ENCODE measurements around the gene C1QTNF8.

C1QTNF8 gene

GRCh38 chr16:1070084-1070863 is 25.8 kb downstream of the C1QTNF8 start:
- DNase-seq (ENCODE audit: low spot score), result no peak
- in situ Hi-C loops (cut with MboI; ENCODE audit: low pct_unique_long_range_greater_than_20kb, low sequenced_read_pairs, unreplicated experiment), result no loop called here
- TF ChIP-seq, protein P1, sequence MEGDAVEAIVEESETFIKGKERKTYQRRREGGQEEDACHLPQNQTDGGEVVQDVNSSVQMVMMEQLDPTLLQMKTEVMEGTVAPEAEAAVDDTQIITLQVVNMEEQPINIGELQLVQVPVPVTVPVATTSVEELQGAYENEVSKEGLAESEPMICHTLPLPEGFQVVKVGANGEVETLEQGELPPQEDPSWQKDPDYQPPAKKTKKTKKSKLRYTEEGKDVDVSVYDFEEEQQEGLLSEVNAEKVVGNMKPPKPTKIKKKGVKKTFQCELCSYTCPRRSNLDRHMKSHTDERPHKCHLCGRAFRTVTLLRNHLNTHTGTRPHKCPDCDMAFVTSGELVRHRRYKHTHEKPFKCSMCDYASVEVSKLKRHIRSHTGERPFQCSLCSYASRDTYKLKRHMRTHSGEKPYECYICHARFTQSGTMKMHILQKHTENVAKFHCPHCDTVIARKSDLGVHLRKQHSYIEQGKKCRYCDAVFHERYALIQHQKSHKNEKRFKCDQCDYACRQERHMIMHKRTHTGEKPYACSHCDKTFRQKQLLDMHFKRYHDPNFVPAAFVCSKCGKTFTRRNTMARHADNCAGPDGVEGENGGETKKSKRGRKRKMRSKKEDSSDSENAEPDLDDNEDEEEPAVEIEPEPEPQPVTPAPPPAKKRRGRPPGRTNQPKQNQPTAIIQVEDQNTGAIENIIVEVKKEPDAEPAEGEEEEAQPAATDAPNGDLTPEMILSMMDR (IDR thresholded peaks at IDR 0.05; ENCODE audit: extremely low read depth, insufficient read depth, missing control alignments), result no peak

DNA sequence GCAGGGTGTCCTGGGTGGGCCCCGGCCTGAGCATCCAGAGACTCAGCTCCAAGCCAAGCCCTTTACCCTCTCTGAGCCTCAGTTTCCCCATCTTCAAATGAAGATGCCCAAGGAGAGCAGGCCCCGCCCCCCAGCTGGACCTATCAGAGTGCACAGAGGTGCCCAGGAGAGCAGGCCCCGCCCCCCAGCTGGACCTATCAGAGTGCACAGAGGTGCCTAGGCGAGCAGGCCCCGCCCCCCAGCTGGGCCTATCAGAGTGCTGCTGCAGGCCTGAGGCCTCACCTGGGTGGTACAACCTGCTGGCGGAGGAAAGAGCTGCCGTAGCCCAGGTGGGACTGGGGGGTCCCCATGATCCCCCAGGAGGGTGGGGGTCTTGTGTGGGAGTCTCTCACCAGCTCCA is 26.9 kb downstream of the C1QTNF8 start:
- no peak for DNase-seq (ENCODE audit: low spot score)
- in situ Hi-C loops (cut with MboI; ENCODE audit: low pct_unique_long_range_greater_than_20kb, low sequenced_read_pairs, unreplicated experiment), result no loop called here
- TF ChIP-seq, protein P1 (IDR thresholded peaks at IDR 0.05; ENCODE audit: extremely low read depth, insufficient read depth, missing control alignments), result no peak

- no peak for DNase-seq (ENCODE audit: low spot score)
- in situ Hi-C loops (cut with MboI; ENCODE audit: low pct_unique_long_range_greater_than_20kb, low sequenced_read_pairs, unreplicated experiment), result no loop called here
Measured at GRCh38 chr16:1068451-1068850, 27.6 kb downstream of the C1QTNF8 start.

GRCh38 chr16:1067629-1068028 is 28.4 kb downstream of the C1QTNF8 start:
- in situ Hi-C loops (cut with MboI; ENCODE audit: low pct_unique_long_range_greater_than_20kb, low sequenced_read_pairs, unreplicated experiment), result no loop called here
- DNase-seq (ENCODE audit: low spot score), result no peak
- TF ChIP-seq, protein P1 (IDR thresholded peaks at IDR 0.05; ENCODE audit: extremely low read depth, insufficient read depth, missing control alignments), result no peak

More at GRCh38 chr16:1068451-1068850, 27.6 kb downstream of the C1QTNF8 start:
- TF ChIP-seq, protein P1 (IDR thresholded peaks at IDR 0.05; ENCODE audit: extremely low read depth, insufficient read depth, missing control alignments), result no peak

- in situ Hi-C loops (cut with MboI; ENCODE audit: low pct_unique_long_range_greater_than_20kb, low sequenced_read_pairs, unreplicated experiment), result no loop called here
- no peak for DNase-seq (ENCODE audit: low spot score)
- TF ChIP-seq, protein P1 (IDR thresholded peaks at IDR 0.05; ENCODE audit: extremely low read depth, insufficient read depth, missing control alignments), result no peak
Measured at GRCh38 chr16:1066584-1067172, 29.4 kb downstream of the C1QTNF8 start.

GRCh38 chr16:1065469-1066128 is 30.4 kb downstream of the C1QTNF8 start:
- TF ChIP-seq, protein P1 (IDR thresholded peaks at IDR 0.05; ENCODE audit: extremely low read depth, insufficient read depth, missing control alignments), result no peak
- DNase-seq (ENCODE audit: low spot score), result no peak
- in situ Hi-C loops (cut with MboI; ENCODE audit: low pct_unique_long_range_greater_than_20kb, low sequenced_read_pairs, unreplicated experiment), result no loop called here
